Uterus (tissue), 4 donors: ENCODE measurements around the gene FOXK1. TPM values are rescaled to one million over a fixed set of nuclear protein-coding genes. Genes with fewer than 3 reads are reported as not detected.

ENCODE experiments used
- DNase-seq, 2 donors: peaks; one replicate each; pipeline ENCODE4 v3.0.0-alpha.2; 2019 to 2020
- H3K27ac ChIP-seq, 2 donors: fragments of 200-600 bp; sonication (generic); 1 replicate in 1 of 2; 2 replicates in 1 of 2; pipeline ENCODE4 v1.5.1; 2016 to 2018
- H3K27me3 ChIP-seq, 2 donors: fragments of 200-600 bp; sonication (generic); one replicate each; pipeline ENCODE4 v1.5.1; 2018 to 2019; ENCODE audit warnings: control low read depth in 1 of 2
- H3K36me3 ChIP-seq, 2 donors: fragments of 200-600 bp; sonication (generic); one replicate each; pipeline ENCODE4 v1.5.1; 2019; ENCODE audit warnings: control low read depth in 1 of 2
- H3K4me1 ChIP-seq, 2 donors: fragments of 200-600 bp; sonication (generic); one replicate each; pipeline ENCODE4 v1.5.1; 2018 to 2019; ENCODE audit warnings: control low read depth in 1 of 2
- H3K4me3 ChIP-seq, 2 donors: fragments of 200-600 bp; sonication (generic); 1 replicate in 1 of 2; 2 replicates in 1 of 2; pipeline ENCODE4 v1.5.1; 2018 to 2019; ENCODE audit warnings: mild to moderate bottlenecking in 1 of 2
- H3K9me3 ChIP-seq, 2 donors: fragments of 200-600 bp; sonication (generic); one replicate each; pipeline ENCODE4 v1.5.1; 2019; ENCODE audit warnings: control low read depth in 1 of 2
- CTCF ChIP-seq, 4 experiments: fragments of 200-600 bp in 2 of 4; fragments of 450-650 bp in 2 of 4; sonication (generic) in 2 of 4; IDR thresholded peaks; one replicate each; pipeline ENCODE4 v1.5.1; 2016 to 2019; ENCODE audit warnings: antibody characterized with exemption in 4 of 4, mild to moderate bottlenecking in 2 of 4, moderate library complexity in 1 of 4
- POLR2A ChIP-seq, 2 donors: fragments of 450-650 bp; IDR thresholded peaks; one replicate each; pipeline ENCODE4 v1.6.1; 2016; ENCODE audit warnings: antibody characterized with exemption in 2 of 2, mild to moderate bottlenecking in 1 of 2, moderate library complexity in 1 of 2
- intact Hi-C: fragments of 100-400 bp; cut with DNase I; formaldehyde crosslinking; loops from one replicate; pipeline ENCODE4 v1.15.1; 2023; ENCODE audit warnings: low total_unique reads
- total RNA-seq, 4 donors: library from RNA; depleted of rRNA in 3 of 4; stranded (reverse); fragments of >200 nt in 3 of 4; gene quantifications; one replicate each; pipeline versions ENCODE4 v1.1.0 to v1.2.4, GENCODE V29; 2014 to 2023
- donor health status: DM: yes; HTN: yes; CAD: no.

Gene FOXK1
- total RNA-seq, 4 donors from 2014 or later = 9.0 to 64.1 (median 21.5) TPM

- Histone ChIP-seq H3K4me3 (no peak overlapping the region), H3K36me3 (no peaks in the 10 kb centered on the region), H3K27me3 (no peaks in the 10 kb centered on the region), H3K27ac (no peak overlapping the region), H3K4me1 (no peaks in the 10 kb centered on the region), H3K9me3 (no peaks in the 10 kb centered on the region)
- TF ChIP-seq POLR2A (IDR thresholded peaks at IDR 0.05) = no peak
- no peak for TF ChIP-seq CTCF (IDR thresholded peaks at IDR 0.05)
- DNase-seq = no peak
- intact Hi-C loops = no loop called here
Observed at GRCh38 chr7:4784799-4785198, 102.7 kb downstream of the FOXK1 start.

- Histone ChIP-seq H3K27ac (no peak overlapping the region), H3K4me1 (no peaks in the 10 kb centered on the region), H3K27me3 (no peaks in the 10 kb centered on the region), H3K9me3 (no peaks in the 10 kb centered on the region), H3K36me3 (no peaks in the 10 kb centered on the region), H3K4me3 (no peak overlapping the region)
- TF ChIP-seq POLR2A (IDR thresholded peaks at IDR 0.05) (no peak), CTCF (IDR thresholded peaks at IDR 0.05) (no peak)
- DNase-seq = no peak
- intact Hi-C loops = no loop called here
Observed at GRCh38 chr7:4785371-4785770, 103.3 kb downstream of the FOXK1 start.

GRCh38 chr7:4786015-4786414 lies 103.9 kb downstream of the FOXK1 start:
- H3K4me1 ChIP-seq = no peaks in the 10 kb centered on the region
- intact Hi-C loops = no loop called here
- no peak for TF ChIP-seq POLR2A (IDR thresholded peaks at IDR 0.05)
- no peak for TF ChIP-seq CTCF (IDR thresholded peaks at IDR 0.05)
- no peak overlapping the region for H3K27ac ChIP-seq
- no peak overlapping the region for H3K4me3 ChIP-seq
- no peaks in the 10 kb centered on the region for H3K27me3 ChIP-seq
- no peaks in the 10 kb centered on the region for H3K36me3 ChIP-seq
- no peak for DNase-seq
- no peaks in the 10 kb centered on the region for H3K9me3 ChIP-seq

GRCh38 chr7:4787541-4787940 lies 105.4 kb downstream of the FOXK1 start:
- Histone ChIP-seq H3K27ac (no peak overlapping the region), H3K27me3 (no peaks in the 10 kb centered on the region), H3K4me1 (no peaks in the 10 kb centered on the region), H3K9me3 (no peaks in the 10 kb centered on the region), H3K36me3 (no peaks in the 10 kb centered on the region), H3K4me3 (no peak overlapping the region)
- no peak for DNase-seq
- intact Hi-C loops = no loop called here
- TF ChIP-seq POLR2A (IDR thresholded peaks at IDR 0.05) = no peak
- TF ChIP-seq CTCF (IDR thresholded peaks at IDR 0.05) = no peak

GRCh38 chr7:4787947-4788626 lies 106.0 kb downstream of the FOXK1 start:
- TF ChIP-seq POLR2A (IDR thresholded peaks at IDR 0.05) (no peak), CTCF (IDR thresholded peaks at IDR 0.05) (no peak)
- intact Hi-C loops = no loop called here
- H3K4me3 ChIP-seq = no peak overlapping the region
- no peaks in the 10 kb centered on the region for H3K27me3 ChIP-seq
- no peaks in the 10 kb centered on the region for H3K36me3 ChIP-seq
- no peak for DNase-seq
- H3K27ac ChIP-seq = no peak overlapping the region
- H3K9me3 ChIP-seq = no peaks in the 10 kb centered on the region
- no peaks in the 10 kb centered on the region for H3K4me1 ChIP-seq
